ENCODE data around the gene PRKAG2. TPM values are rescaled to one million over a fixed set of nuclear protein-coding genes. Genes with fewer than 3 reads are reported as not detected.

Gene PRKAG2
- total RNA-seq, 4 donors from 2014 or later = 38.8 to 94.4 (median 73.2) TPM

DNA sequence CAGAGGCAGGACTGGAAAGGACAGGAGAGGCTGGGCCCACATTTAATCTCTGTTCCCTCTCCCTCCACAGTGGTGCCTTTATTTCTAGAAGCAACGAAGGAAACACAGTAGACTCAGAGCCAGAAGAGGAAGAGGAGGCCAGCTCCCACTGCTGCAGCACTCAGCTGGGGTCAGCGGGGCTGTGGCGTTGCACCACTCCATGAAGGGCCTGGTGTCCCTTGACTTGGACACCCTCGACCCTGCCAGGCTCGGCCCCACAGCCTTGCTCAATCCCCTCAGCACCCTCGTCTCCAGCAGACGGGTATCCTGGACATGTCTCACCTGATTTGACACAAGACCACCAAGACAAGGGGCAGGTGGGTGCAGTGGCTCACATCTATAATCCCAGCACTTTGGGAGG, 38.8 kb downstream of the PRKAG2 start:
- peak overlapping the region in 1 of 4 donors; percentile 74 for H3K27ac ChIP-seq
- TF ChIP-seq, protein P1, sequence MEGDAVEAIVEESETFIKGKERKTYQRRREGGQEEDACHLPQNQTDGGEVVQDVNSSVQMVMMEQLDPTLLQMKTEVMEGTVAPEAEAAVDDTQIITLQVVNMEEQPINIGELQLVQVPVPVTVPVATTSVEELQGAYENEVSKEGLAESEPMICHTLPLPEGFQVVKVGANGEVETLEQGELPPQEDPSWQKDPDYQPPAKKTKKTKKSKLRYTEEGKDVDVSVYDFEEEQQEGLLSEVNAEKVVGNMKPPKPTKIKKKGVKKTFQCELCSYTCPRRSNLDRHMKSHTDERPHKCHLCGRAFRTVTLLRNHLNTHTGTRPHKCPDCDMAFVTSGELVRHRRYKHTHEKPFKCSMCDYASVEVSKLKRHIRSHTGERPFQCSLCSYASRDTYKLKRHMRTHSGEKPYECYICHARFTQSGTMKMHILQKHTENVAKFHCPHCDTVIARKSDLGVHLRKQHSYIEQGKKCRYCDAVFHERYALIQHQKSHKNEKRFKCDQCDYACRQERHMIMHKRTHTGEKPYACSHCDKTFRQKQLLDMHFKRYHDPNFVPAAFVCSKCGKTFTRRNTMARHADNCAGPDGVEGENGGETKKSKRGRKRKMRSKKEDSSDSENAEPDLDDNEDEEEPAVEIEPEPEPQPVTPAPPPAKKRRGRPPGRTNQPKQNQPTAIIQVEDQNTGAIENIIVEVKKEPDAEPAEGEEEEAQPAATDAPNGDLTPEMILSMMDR (IDR thresholded peaks at IDR 0.05) = no peak
- no peak for TF ChIP-seq POLR2A (IDR thresholded peaks at IDR 0.05)
- H3K9me3 ChIP-seq = no peaks in the 10 kb centered on the region
- H3K4me1 ChIP-seq = peaks cover 0 to 7% (median 3%) of the 10 kb centered on the region in 4 donors
- DNase-seq = no peak
- H3K27me3 ChIP-seq = no peaks in the 10 kb centered on the region
- no peak overlapping the region for H3K4me3 ChIP-seq
- peaks cover 0 to 4% (median 0%) of the 10 kb centered on the region in 3 donors for H3K36me3 ChIP-seq

DNA sequence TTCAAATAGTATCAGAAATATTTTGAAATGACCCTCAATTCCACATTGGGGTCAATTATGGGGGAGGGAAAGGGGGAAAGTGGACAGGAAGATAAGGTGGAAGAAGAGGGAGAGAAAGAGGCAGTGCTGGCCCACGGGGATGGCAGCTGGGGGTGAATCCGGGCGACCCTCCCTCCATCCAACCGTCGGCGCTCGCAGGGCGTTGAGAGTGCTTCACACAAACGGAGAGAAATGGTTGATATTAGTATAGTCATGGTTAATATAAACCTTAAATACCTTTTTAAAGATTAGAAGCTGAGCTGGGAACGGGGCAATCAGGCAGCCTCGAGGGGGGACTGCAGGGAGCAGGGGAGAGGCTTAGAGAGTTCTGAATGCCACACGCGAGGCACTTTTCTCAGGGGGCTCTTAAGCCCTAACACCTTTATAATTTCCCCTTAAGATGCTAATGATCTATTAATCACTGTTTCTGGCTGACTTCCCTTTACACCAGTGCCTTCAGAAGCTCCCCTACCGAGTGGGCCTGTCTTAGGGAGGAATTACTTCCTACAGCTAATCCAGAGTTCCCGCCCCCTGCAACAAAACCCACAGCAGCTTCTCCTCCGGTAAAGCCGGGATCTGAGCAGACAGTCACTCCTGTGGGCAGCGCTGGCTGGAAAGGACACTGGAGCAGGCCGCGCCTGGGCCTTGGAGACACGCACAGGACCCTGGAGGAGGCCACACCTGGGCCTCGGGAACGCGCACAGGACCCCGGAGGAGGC, 39.5 kb downstream of the PRKAG2 start:
- peaks cover 0 to 7% (median 3%) of the 10 kb centered on the region in 4 donors for H3K4me1 ChIP-seq
- no peak overlapping the region for H3K27ac ChIP-seq
- H3K4me3 ChIP-seq = no peak overlapping the region
- TF ChIP-seq, protein P1 (IDR thresholded peaks at IDR 0.05) = no peak
- no peak for TF ChIP-seq POLR2A (IDR thresholded peaks at IDR 0.05)
- no peaks in the 10 kb centered on the region for H3K9me3 ChIP-seq
- peaks cover 0 to 4% (median 0%) of the 10 kb centered on the region in 3 donors for H3K36me3 ChIP-seq
- DNase-seq = no peak
- H3K27me3 ChIP-seq = no peaks in the 10 kb centered on the region

DNA sequence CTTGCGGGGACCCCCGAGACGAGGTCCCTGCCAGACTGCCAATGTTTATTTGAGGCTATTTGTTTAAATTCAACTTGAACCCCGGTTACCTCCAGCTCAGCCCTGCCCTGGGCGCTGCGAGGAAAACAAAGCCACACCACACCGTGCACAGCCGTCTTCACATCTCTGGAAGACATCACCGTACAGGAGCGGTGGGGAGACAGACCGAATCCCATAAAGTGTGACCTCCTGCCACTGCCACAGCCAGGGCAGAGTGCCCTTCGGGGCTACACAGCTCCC, 40.0 kb downstream of the PRKAG2 start:
- no peaks in the 10 kb centered on the region for H3K27me3 ChIP-seq
- no peak overlapping the region for H3K4me3 ChIP-seq
- TF ChIP-seq, protein P1 (IDR thresholded peaks at IDR 0.05) = no peak
- no peak for TF ChIP-seq POLR2A (IDR thresholded peaks at IDR 0.05)
- DNase-seq = no peak
- H3K27ac ChIP-seq = no peak overlapping the region
- peaks cover 0 to 7% (median 3%) of the 10 kb centered on the region in 4 donors for H3K4me1 ChIP-seq
- peaks cover 0 to 4% (median 0%) of the 10 kb centered on the region in 3 donors for H3K36me3 ChIP-seq
- H3K9me3 ChIP-seq = no peaks in the 10 kb centered on the region

GRCh38 chr7:151836191-151836926, 40.6 kb downstream of the PRKAG2 start:
- Histone ChIP-seq H3K27me3 (no peaks in the 10 kb centered on the region), H3K36me3 (peaks cover 0 to 4% (median 0%) of the 10 kb centered on the region in 3 donors), H3K27ac (no peak overlapping the region), H3K9me3 (no peaks in the 10 kb centered on the region), H3K4me1 (peaks cover 0 to 7% (median 3%) of the 10 kb centered on the region in 4 donors), H3K4me3 (no peak overlapping the region)
- no peak for DNase-seq
- TF ChIP-seq, protein P1 (IDR thresholded peaks at IDR 0.05) = no peak
- TF ChIP-seq POLR2A (IDR thresholded peaks at IDR 0.05) = no peak

DNA sequence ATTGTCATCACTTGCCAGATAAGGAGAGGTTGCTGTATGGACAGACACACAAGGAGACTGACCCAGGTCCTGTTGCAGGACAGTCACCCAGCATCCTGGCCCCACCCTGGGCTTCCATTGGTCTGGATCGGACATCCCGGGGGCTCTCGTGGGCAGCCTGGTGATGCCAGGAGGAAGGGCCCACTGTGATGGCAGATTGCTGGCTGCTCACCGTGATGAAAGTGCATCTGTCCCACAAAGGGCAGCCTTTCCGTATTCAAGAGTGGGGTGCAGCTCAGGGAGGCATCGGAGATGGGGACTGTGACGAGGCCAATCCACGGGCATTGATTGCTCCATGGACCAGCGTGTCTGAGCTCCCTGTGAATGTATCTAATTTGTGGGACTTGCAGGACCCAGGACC, 41.3 kb downstream of the PRKAG2 start:
- DNase-seq = no peak
- no peak overlapping the region for H3K4me3 ChIP-seq
- H3K9me3 ChIP-seq = no peaks in the 10 kb centered on the region
- no peak overlapping the region for H3K27ac ChIP-seq
- no peaks in the 10 kb centered on the region for H3K27me3 ChIP-seq
- H3K4me1 ChIP-seq = peaks cover 0 to 7% (median 3%) of the 10 kb centered on the region in 4 donors
- TF ChIP-seq, protein P1 (IDR thresholded peaks at IDR 0.05) = no peak
- TF ChIP-seq POLR2A (IDR thresholded peaks at IDR 0.05) = no peak
- H3K36me3 ChIP-seq = peaks cover 0 to 4% (median 0%) of the 10 kb centered on the region in 3 donors

All from Peyer's patch (tissue), 4 donors.